ENCODE data around the gene ATP13A2. TPM values are rescaled to one million over a fixed set of nuclear protein-coding genes. Genes with fewer than 3 reads are reported as not detected.

Gene ATP13A2
- total RNA-seq, 5 donors from 2014 or later (not counting 1 experiment from before 2014, with no cell fraction given), result 39.4 to 65.5 (median 58.2) TPM

DNA sequence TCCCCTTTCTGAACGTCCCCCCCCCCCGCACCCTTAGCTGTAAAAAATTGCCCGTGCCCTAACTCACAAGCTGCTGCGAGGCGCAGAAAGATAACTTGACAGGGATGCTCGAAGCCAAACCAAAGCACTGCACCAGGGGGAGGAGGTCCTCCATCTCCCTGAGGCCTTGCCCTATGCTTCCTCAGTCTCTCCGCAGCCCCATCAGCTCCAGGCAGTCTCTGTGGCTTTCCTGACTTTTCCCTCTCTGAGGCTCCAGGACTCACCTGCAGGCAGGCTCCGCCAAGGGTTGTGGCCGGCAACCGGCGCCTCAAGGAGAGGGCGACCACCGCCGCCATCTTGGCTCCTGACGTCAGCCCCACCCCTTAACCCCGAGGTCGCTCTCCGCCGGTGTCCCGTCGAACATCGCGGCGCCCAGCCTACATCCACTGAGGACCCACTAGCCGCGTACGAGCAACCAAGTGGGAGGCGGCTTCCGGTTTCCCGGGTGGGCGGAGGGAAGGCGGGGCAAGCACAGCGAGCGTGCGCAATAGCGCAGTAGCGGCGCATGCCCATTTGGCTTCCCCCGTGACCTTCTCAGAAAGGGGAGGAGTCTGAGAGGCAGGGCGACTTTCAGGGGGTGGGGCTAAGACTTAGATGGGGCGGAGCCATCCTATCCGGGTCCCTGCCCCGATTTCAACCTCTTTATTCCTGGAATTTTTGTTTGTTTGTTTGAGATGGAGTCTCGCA is 42.1 kb upstream of the ATP13A2 start, which contains the start of gene SDHB:
SDHB (minus strand) TSS at position 348 of the 726 bp plus-strand sequence; CDS start at position 335, 13 bp downstream.
- H3K4me1 Mint-ChIP-seq, result peaks cover 30 to 36% (median 31%) of the 10 kb centered on the region in 3 donors
- ChIA-PET POLR2A (interaction anchor here in 1 of 2 donors (0.6 kb wide), 1 partner anchor 26 kb away, joined by 5 read pairs; no protein-coding TSS in a partner anchor), CTCF (interaction anchor here (0.5 to 0.6 kb wide), 2 partner anchors 24 to 185 kb away, joined by 3 read pairs; no protein-coding TSS in a partner anchor)
- Histone ChIP-seq H3K27ac (ENCODE audit: low read length) (peak within 1 kb of the TSS; percentile 52), H3K36me3 (ENCODE audit: control insufficient read depth in 2 of 2, extremely low read depth in 1 of 2, insufficient read depth in 1 of 2, low read length in 1 of 2) (peaks cover 2 to 13% of the 10 kb centered on the region in 2 donors), H3K9me3 (no peaks in the 10 kb centered on the region), H3K4me1 (ENCODE audit: control insufficient read depth in 1 of 2, extremely low read depth in 1 of 2, insufficient read depth in 2 of 2, low read length in 2 of 2) (peaks cover 15% of the 10 kb centered on the region in 2 experiments), H3K4me3 (ENCODE audit: control insufficient read depth in 1 of 2, extremely low read depth in 1 of 2, low read length in 1 of 2) (peak within 1 kb of the TSS; percentile 65 to 92), H3K27me3 (replicated peaks in 1 of 2; ENCODE audit: control insufficient read depth in 2 of 2, extremely low read depth in 1 of 2, insufficient read depth in 2 of 2, low read length in 1 of 2) (peaks cover 0 to 2% of the 10 kb centered on the region in 2 experiments)
- DNase-seq, result peak; percentile 95 to 100 (median 98)
- H3K4me3 Mint-ChIP-seq, result peak within 1 kb of the TSS; percentile 91 to 99 (median 99)
- H3K9me3 Mint-ChIP-seq, result no peaks in the 10 kb centered on the region
- peak; percentile 99 for ATAC-seq (replicated peaks in 1 of 4)
- 0% methylated on average over 37 of the region's 44 CpGs for WGBS (ENCODE audit: insufficient coverage)
- no peaks in the 10 kb centered on the region for H3K36me3 Mint-ChIP-seq
- peak within 1 kb of the TSS; percentile 97 to 98 for H3K27ac Mint-ChIP-seq
- H3K27me3 Mint-ChIP-seq, result peaks cover 3 to 7% of the 10 kb centered on the region in 2 donors

DNA sequence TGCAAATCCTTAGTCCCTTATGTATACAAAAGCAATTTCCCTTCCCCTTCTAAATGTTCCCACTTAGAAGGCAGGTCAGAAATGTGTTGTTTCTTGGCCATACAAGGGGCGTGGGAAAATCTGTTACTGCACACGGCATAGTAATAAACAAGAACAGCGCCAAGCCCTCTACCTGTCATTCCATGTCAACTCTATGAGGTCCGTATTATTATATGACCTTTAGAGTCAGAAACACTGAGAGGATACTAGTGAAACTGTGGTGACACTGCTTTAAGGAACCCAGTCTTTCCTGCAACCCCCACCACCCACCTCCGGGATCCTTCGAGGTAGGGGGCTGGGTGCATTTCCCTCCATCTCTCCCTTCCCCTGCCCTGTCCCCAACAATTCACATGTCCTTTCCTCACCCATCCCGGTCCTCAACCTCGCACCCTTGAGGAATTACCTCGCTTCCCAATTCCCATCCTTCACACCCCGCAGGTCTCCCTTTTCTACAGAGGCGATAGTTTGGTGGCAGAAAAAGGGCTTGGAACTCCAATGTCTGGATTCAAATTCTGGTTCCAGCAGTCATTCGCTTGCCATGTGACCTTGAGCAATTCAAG is 41.5 kb upstream of the ATP13A2 start:
- Histone ChIP-seq H3K9me3 (no peaks in the 10 kb centered on the region), H3K36me3 (ENCODE audit: control insufficient read depth in 2 of 2, extremely low read depth in 1 of 2, insufficient read depth in 1 of 2, low read length in 1 of 2) (peaks cover 4 to 13% of the 10 kb centered on the region in 2 donors), H3K27me3 (replicated peaks in 1 of 2; ENCODE audit: control insufficient read depth in 2 of 2, extremely low read depth in 1 of 2, insufficient read depth in 2 of 2, low read length in 1 of 2) (no peaks in the 10 kb centered on the region), H3K27ac (ENCODE audit: low read length) (peak overlapping the region; percentile 52), H3K4me1 (ENCODE audit: control insufficient read depth in 1 of 2, extremely low read depth in 1 of 2, insufficient read depth in 2 of 2, low read length in 2 of 2) (peaks cover 15% of the 10 kb centered on the region in 2 experiments), H3K4me3 (ENCODE audit: control insufficient read depth in 1 of 2, extremely low read depth in 1 of 2, low read length in 1 of 2) (peak overlapping the region; percentile 65 to 92)
- Mint-ChIP-seq H3K27me3 (peaks cover 3% of the 10 kb centered on the region in 2 donors), H3K27ac (peak overlapping the region; percentile 77 to 80), H3K9me3 (no peaks in the 10 kb centered on the region), H3K4me3 (peak overlapping the region; percentile 91 to 99 (median 99)), H3K36me3 (no peaks in the 10 kb centered on the region), H3K4me1 (peaks cover 30 to 36% (median 31%) of the 10 kb centered on the region in 3 donors)
- no peak for ATAC-seq (replicated peaks in 1 of 4)
- ChIA-PET POLR2A (interaction anchor here in 1 of 2 donors (0.6 kb wide), 1 partner anchor 25 kb away, joined by 5 read pairs; no protein-coding TSS in a partner anchor), CTCF (interaction anchor here (0.5 to 0.6 kb wide), 2 partner anchors 24 to 186 kb away, joined by 3 read pairs; no protein-coding TSS in a partner anchor)
- 0% methylated on average over 3 of the region's 12 CpGs for WGBS (ENCODE audit: insufficient coverage)
- no peak for DNase-seq

DNA sequence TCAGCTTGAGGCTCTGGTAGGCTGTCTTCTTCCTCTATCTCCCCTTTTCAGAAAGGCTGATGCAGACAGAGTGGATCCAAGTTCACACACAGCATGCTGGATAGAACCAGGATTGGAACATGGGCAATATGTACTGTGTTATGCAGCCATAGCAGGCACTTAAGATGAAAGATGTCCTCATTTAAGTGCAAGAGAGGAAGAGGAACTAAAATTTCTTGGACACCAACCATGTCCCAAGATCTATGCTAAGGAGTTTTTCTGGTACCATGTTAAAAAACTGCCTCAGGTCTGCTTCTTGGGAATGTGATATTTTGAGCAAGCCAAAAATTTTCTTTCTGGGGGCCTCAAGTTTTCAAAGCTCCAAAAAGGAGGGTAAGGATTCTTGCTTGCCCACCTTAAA is 40.9 kb upstream of the ATP13A2 start:
- peaks cover 4 to 13% of the 10 kb centered on the region in 2 donors for H3K36me3 ChIP-seq (ENCODE audit: control insufficient read depth in 2 of 2, extremely low read depth in 1 of 2, insufficient read depth in 1 of 2, low read length in 1 of 2)
- DNase-seq, result no peak
- H3K4me3 Mint-ChIP-seq, result peak overlapping the region; percentile 91 to 99 (median 99)
- peaks cover 30 to 41% (median 36%) of the 10 kb centered on the region in 3 donors for H3K4me1 Mint-ChIP-seq
- H3K27ac Mint-ChIP-seq, result no peak overlapping the region
- peak overlapping the region in 1 of 2 donors; percentile 92 for H3K4me3 ChIP-seq (ENCODE audit: control insufficient read depth in 1 of 2, extremely low read depth in 1 of 2, low read length in 1 of 2)
- no peak for ATAC-seq (replicated peaks in 1 of 4)
- peak overlapping the region; percentile 52 for H3K27ac ChIP-seq (ENCODE audit: low read length)
- no peaks in the 10 kb centered on the region for H3K27me3 ChIP-seq (replicated peaks in 1 of 2; ENCODE audit: control insufficient read depth in 2 of 2, extremely low read depth in 1 of 2, insufficient read depth in 2 of 2, low read length in 1 of 2)
- no peaks in the 10 kb centered on the region for H3K9me3 Mint-ChIP-seq
- H3K36me3 Mint-ChIP-seq, result peaks cover 2% of the 10 kb centered on the region
- POLR2A ChIA-PET, result no interaction called here
- H3K9me3 ChIP-seq, result no peaks in the 10 kb centered on the region
- peaks cover 15% of the 10 kb centered on the region in 2 experiments for H3K4me1 ChIP-seq (ENCODE audit: control insufficient read depth in 1 of 2, extremely low read depth in 1 of 2, insufficient read depth in 2 of 2, low read length in 2 of 2)
- no peaks in the 10 kb centered on the region for H3K27me3 Mint-ChIP-seq
- CTCF ChIA-PET, result interaction anchor here in 1 of 2 donors (0.6 kb wide), 1 partner anchor 90 kb away, joined by 9 read pairs; no protein-coding TSS in a partner anchor

DNA sequence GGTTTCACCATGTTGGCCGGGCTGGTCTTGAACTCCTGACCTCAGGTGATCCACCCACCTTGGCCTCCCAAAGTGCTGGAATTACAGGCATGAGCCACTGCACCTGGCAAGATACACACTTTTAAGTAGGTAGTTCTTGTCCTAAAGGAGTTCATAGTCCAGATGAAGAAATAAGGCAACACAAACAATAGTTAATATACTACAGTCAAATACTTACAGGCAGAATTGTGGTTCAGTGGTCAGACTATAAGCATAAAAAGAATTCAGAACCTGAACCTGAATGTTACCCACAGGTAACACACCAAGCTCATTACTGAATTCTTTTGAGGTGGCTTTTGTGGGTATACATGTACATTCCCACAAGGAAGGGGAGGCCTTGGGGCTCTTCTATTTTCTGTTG is 40.3 kb upstream of the ATP13A2 start:
- H3K4me1 Mint-ChIP-seq, result peaks cover 30 to 41% (median 36%) of the 10 kb centered on the region in 3 donors
- H3K36me3 Mint-ChIP-seq, result peaks cover 2% of the 10 kb centered on the region
- Histone ChIP-seq H3K4me1 (ENCODE audit: control insufficient read depth in 1 of 2, extremely low read depth in 1 of 2, insufficient read depth in 2 of 2, low read length in 2 of 2) (peaks cover 15% of the 10 kb centered on the region in 2 experiments), H3K9me3 (no peaks in the 10 kb centered on the region), H3K27me3 (replicated peaks in 1 of 2; ENCODE audit: control insufficient read depth in 2 of 2, extremely low read depth in 1 of 2, insufficient read depth in 2 of 2, low read length in 1 of 2) (no peaks in the 10 kb centered on the region), H3K4me3 (ENCODE audit: control insufficient read depth in 1 of 2, extremely low read depth in 1 of 2, low read length in 1 of 2) (no peak overlapping the region), H3K36me3 (ENCODE audit: control insufficient read depth in 2 of 2, extremely low read depth in 1 of 2, insufficient read depth in 1 of 2, low read length in 1 of 2) (peaks cover 4 to 13% of the 10 kb centered on the region in 2 donors), H3K27ac (ENCODE audit: low read length) (no peak overlapping the region)
- ATAC-seq (replicated peaks in 1 of 4) (no peak), DNase-seq (no peak)
- peak overlapping the region; percentile 91 to 99 (median 99) for H3K4me3 Mint-ChIP-seq
- POLR2A ChIA-PET, result interaction anchor here (0.6 to 0.7 kb wide), 2 partner anchors 154 to 1075 kb away, joined by 3 to 8 read pairs; no protein-coding TSS in a partner anchor
- CTCF ChIA-PET, result interaction anchor here in 1 of 2 donors (0.6 kb wide), 1 partner anchor 689 kb away, joined by 3 read pairs; no protein-coding TSS in a partner anchor
- no peak overlapping the region for H3K27ac Mint-ChIP-seq
- WGBS (ENCODE audit: insufficient coverage), result no CpG with 5 or more reads among the region's 1 CpG
- no peaks in the 10 kb centered on the region for H3K27me3 Mint-ChIP-seq
- H3K9me3 Mint-ChIP-seq, result no peaks in the 10 kb centered on the region

DNA sequence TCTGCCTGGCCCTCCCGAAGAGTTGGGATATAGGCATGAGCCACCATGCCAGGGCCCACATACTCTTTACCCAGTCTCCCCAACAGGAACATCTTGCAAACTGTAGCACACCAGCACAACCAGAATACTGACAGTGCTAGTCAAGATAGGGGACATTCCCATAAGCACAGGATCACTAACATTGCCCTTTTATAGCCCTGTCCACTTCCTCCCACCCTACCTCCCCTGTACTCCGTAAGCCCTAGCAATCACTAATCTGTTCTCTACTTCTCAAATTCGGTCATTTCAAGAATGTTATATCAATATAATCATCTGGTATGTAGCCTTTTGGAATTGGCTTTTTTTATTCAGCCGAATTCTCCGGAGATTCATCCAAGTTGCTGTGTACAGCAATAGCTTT is 36.2 kb upstream of the ATP13A2 start:
- Histone ChIP-seq H3K4me3 (ENCODE audit: control insufficient read depth in 1 of 2, extremely low read depth in 1 of 2, low read length in 1 of 2) (no peak overlapping the region), H3K9me3 (no peaks in the 10 kb centered on the region), H3K4me1 (ENCODE audit: control insufficient read depth in 1 of 2, extremely low read depth in 1 of 2, insufficient read depth in 2 of 2, low read length in 2 of 2) (peaks cover 6 to 8% of the 10 kb centered on the region in 2 experiments), H3K36me3 (ENCODE audit: control insufficient read depth in 2 of 2, extremely low read depth in 1 of 2, insufficient read depth in 1 of 2, low read length in 1 of 2) (peaks cover 8 to 33% of the 10 kb centered on the region in 2 donors), H3K27ac (ENCODE audit: low read length) (no peak overlapping the region), H3K27me3 (replicated peaks in 1 of 2; ENCODE audit: control insufficient read depth in 2 of 2, extremely low read depth in 1 of 2, insufficient read depth in 2 of 2, low read length in 1 of 2) (no peaks in the 10 kb centered on the region)
- no peak for DNase-seq
- ChIA-PET CTCF (no interaction called here), POLR2A (no interaction called here)
- peaks cover 17% of the 10 kb centered on the region for H3K36me3 Mint-ChIP-seq
- H3K27me3 Mint-ChIP-seq, result no peaks in the 10 kb centered on the region
- peaks cover 28 to 39% (median 38%) of the 10 kb centered on the region in 3 donors for H3K4me1 Mint-ChIP-seq
- no peak overlapping the region for H3K27ac Mint-ChIP-seq
- ATAC-seq (replicated peaks in 1 of 4), result no peak
- no peak overlapping the region for H3K4me3 Mint-ChIP-seq
- no peaks in the 10 kb centered on the region for H3K9me3 Mint-ChIP-seq
- no CpG with 5 or more reads among the region's 5 CpGs for WGBS (ENCODE audit: insufficient coverage)

DNA sequence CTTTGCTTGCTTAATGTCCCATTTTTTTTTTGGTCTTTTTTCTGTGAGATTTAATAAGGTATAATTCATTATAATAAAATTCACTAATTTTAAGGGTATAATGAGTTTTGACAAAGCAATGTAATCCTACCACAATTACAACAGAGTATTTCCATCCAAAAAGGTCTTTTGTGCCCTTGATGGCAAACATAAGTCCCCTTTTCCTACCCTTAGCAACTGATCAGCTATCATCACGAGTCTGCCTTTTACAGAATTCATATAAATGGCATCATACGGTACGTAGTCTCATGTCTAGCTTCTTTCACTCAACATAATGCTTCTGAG is 34.6 kb upstream of the ATP13A2 start:
- ChIA-PET CTCF (interaction anchor here (0.6 to 1.0 kb wide), 5 partner anchors 14 to 95 kb away, joined by 3 to 7 read pairs (median 3); no protein-coding TSS in a partner anchor), POLR2A (interaction anchor here (0.7 to 1.2 kb wide), 2 partner anchors 14 to 34 kb away, joined by 3 read pairs; no protein-coding TSS in a partner anchor)
- H3K27ac Mint-ChIP-seq, result no peak overlapping the region
- no peak for ATAC-seq (replicated peaks in 1 of 4)
- H3K4me1 Mint-ChIP-seq, result peaks cover 17 to 27% (median 26%) of the 10 kb centered on the region in 3 donors
- Histone ChIP-seq H3K4me1 (ENCODE audit: control insufficient read depth in 1 of 2, extremely low read depth in 1 of 2, insufficient read depth in 2 of 2, low read length in 2 of 2) (no peaks in the 10 kb centered on the region), H3K4me3 (ENCODE audit: control insufficient read depth in 1 of 2, extremely low read depth in 1 of 2, low read length in 1 of 2) (no peak overlapping the region), H3K27me3 (replicated peaks in 1 of 2; ENCODE audit: control insufficient read depth in 2 of 2, extremely low read depth in 1 of 2, insufficient read depth in 2 of 2, low read length in 1 of 2) (no peaks in the 10 kb centered on the region), H3K36me3 (ENCODE audit: control insufficient read depth in 2 of 2, extremely low read depth in 1 of 2, insufficient read depth in 1 of 2, low read length in 1 of 2) (peaks cover 11 to 45% of the 10 kb centered on the region in 2 donors), H3K27ac (ENCODE audit: low read length) (no peak overlapping the region), H3K9me3 (no peaks in the 10 kb centered on the region)
- 80% methylated on average over 1 of the region's 3 CpGs for WGBS (ENCODE audit: insufficient coverage)
- H3K4me3 Mint-ChIP-seq, result no peak overlapping the region
- H3K36me3 Mint-ChIP-seq, result peaks cover 24% of the 10 kb centered on the region
- H3K9me3 Mint-ChIP-seq, result no peaks in the 10 kb centered on the region
- no peak for DNase-seq
- H3K27me3 Mint-ChIP-seq, result no peaks in the 10 kb centered on the region

Measured in T-cell (primary cell).